ENCODE results near the gene KIAA0825.

Gene KIAA0825

DNA sequence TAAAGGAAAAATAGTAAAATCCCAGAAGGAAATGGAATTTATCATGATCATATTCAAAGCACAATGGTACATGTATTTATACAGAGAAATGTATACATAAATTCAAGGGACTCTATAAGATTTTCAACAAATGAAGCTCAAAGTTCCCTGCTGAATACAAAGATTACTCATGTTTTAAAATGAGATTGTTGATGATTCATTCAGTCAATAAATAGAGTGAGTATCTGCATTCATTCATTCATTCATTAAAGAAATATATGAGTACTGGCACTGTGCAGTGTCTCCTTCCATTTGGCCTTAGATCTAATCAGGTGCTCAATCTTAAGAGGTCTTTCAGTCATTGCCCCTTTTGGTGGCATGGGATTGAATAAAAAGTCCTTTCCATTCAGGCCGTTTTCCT, 310.0 kb downstream of the KIAA0825 start:
- DNase-seq (ENCODE audit: low read depth), result no peak

DNA sequence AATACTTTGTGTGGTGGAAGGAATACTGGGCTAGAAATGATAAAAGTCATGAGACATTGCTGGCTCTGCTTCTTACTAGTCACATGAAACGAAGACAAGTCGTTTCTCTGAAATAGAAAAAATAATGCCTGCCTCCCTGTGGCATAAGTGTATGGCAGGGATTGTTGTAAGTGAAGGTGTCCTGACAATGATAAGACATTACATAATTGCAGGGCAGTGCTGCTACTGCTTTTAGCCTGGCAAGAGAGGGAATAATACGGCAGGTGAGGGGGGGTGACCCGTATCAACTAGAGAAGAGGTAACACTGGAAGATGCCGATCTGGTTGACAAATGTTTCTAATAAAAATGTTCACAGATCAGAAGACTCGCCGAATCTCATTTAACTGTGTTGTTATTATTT, 314.3 kb downstream of the KIAA0825 start:
- no peak for DNase-seq (ENCODE audit: low read depth)

DNA sequence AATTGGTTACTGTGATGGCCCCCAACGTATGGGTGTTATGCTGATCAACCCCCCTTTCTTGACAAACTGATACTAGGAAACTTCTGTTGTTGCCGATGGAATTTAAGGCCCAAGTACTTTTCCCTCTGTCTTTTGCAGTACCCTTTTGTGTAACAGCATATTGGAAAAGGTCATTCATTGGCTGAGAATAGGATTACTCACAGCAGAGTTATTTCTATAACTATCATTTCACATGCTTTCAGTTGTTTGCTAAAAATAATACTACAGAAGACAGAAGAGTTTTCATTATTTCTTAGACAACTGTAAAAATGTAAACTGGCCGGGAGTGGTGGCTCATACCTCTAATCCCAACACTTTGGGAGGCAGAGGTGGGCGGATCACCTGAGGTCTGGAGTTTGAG, 329.5 kb downstream of the KIAA0825 start:
- DNase-seq (ENCODE audit: low read depth), result no peak

DNA sequence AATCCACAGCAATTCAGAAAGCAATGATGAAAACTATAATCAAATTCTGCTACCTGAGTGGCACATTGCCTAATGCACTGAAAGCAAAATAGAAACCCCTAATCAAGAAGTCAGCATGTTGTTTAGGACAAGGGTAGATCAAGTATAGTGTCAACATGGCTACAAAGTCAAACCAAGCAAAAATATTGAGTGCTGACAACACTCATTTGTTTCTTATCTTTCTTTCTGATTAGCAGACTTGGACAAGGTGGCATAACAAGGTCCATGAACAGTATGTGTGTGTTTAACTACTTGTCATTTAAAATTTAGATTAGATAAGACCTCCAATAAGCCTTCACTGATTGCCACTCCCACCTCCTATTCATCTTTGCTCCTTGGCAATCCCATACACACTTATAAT, 332.4 kb downstream of the KIAA0825 start:
- no peak for DNase-seq (ENCODE audit: low read depth)

GRCh38 chr5:94283093-94283492, 335.3 kb downstream of the KIAA0825 start:
- DNase-seq (ENCODE audit: low read depth), result no peak

- no peak for DNase-seq (ENCODE audit: low read depth)
Measured at GRCh38 chr5:94281236-94281801, 337.1 kb downstream of the KIAA0825 start.

GRCh38 chr5:94276751-94277150, 341.7 kb downstream of the KIAA0825 start:
- no peak for DNase-seq (ENCODE audit: low read depth)

GRCh38 chr5:94276048-94276447, 342.4 kb downstream of the KIAA0825 start:
- DNase-seq (ENCODE audit: low read depth), result no peak

DNA sequence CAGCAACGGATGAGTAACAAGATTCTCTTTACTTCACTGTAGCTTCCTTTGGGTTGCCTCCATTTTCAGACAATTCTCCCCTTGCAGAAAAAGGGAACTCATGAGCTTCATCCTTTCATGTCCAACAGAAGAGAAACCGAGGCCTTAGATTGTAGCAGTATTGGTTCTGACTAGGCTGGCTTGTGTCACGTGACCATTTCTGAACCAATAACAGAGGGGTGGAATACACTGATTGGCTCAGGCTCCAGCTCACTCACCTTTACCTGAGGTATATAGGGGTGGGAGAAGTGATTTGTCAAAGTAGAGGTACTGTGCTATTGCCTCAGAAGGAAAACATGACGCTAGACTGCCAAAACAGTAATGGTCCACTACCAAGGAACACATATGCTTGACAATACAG, 343.7 kb downstream of the KIAA0825 start:
- no peak for DNase-seq (ENCODE audit: low read depth)

- no peak for DNase-seq (ENCODE audit: low read depth)
Measured at GRCh38 chr5:94268226-94268625, 350.2 kb downstream of the KIAA0825 start.

GRCh38 chr5:94267350-94267899, 351.0 kb downstream of the KIAA0825 start:
- no peak for DNase-seq (ENCODE audit: low read depth)

GRCh38 chr5:94266170-94266569, 352.2 kb downstream of the KIAA0825 start:
- no peak for DNase-seq (ENCODE audit: low read depth)

DNA sequence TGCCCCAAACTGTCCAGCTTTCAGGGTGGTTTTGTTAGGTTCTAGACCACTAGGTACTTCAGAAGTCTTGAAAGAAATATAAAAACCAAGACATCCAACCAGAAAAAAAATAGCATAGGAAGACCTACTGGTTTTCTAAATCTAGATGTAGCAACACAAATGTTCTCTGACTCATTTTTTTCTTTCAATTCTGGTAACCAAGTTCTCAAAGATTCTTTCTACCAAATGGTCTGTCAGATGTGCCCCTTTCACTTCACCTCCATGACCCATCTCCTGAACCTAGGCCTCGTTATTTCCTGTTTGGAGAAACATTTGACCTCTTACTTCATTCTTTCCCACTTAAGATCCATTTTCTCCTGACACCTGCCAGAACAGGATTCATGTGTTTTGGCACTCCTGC, 355.3 kb downstream of the KIAA0825 start:
- DNase-seq (ENCODE audit: low read depth), result no peak

GRCh38 chr5:94260096-94260495, 358.3 kb downstream of the KIAA0825 start:
- no peak for DNase-seq (ENCODE audit: low read depth)

GRCh38 chr5:94254214-94254613, 364.2 kb downstream of the KIAA0825 start:
- no peak for DNase-seq (ENCODE audit: low read depth)

DNA sequence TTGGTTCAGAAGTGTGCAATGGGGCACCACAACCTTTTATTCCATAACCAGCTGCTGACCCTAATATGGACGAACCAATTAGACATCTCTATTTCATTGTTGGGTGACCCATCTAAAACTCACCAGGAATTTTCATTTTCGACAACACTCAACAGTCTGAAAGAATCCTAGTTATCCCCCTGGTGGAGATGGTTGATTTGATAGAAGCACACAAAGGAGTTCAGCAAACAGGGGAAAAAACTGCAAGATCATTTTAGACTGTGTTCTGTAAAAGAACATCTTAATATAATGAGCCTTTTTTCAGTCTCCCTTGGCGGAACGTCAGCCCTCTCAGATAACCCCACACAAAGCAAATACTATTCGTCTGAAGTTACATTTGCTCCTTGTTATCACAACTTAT, 367.4 kb downstream of the KIAA0825 start:
- DNase-seq (ENCODE audit: low read depth), result no peak

- DNase-seq (ENCODE audit: low read depth), result no peak
Measured at GRCh38 chr5:94249430-94249829, 369.0 kb downstream of the KIAA0825 start.

DNA sequence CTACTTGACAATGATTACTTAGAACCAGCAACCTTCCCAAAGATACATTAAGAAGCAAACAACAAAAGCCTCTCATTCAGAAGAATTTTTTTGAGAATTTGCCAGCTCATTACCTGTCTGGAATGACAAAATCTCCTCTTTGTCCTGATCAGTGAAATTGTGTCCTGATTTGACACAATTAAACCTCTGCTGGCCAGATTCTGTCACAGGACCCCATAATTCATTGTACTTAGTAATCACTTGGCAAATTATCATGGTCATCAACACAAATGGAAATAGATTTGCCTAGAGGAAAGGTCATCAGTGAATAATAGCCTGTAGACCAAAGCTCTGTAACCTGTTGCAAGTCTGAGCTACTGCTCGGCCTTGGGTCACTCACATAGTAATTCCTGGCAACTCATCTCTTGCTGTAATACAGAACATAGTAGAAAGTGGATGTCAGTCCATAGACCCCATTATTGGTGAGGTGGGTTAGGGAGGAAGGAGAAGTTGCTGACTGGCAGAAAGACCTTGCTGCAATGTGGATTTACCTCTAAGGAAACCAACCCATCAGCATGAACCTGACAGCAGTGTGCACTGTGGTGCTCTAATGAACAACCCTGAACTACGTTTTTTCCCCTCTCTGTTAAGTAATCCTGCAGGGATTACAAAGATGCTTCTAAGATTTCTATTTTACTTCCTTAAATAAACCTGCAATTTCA, 370.1 kb downstream of the KIAA0825 start:
- DNase-seq (ENCODE audit: low read depth), result no peak

- DNase-seq (ENCODE audit: low read depth), result no peak
Measured at GRCh38 chr5:94245608-94246007, 372.8 kb downstream of the KIAA0825 start.

DNA sequence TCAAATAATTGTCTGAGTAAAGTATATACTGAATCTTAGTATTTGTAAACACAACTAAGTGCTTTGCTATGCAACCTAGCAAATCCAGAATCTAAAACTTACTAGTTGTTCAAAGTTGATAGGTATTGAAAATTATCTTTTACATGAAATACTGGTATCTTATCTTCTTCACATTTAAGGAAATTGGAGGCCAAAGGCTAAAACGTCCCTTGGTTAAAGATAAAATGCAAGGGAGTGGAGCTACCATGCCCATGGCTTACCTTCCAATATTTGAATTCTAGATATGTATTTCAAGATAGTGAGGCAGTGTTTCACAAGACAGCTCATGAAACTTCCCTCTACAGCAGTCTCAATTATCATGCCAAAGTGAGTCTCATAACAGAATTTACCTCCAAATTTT, 373.5 kb downstream of the KIAA0825 start:
- no peak for DNase-seq (ENCODE audit: low read depth)

DNA sequence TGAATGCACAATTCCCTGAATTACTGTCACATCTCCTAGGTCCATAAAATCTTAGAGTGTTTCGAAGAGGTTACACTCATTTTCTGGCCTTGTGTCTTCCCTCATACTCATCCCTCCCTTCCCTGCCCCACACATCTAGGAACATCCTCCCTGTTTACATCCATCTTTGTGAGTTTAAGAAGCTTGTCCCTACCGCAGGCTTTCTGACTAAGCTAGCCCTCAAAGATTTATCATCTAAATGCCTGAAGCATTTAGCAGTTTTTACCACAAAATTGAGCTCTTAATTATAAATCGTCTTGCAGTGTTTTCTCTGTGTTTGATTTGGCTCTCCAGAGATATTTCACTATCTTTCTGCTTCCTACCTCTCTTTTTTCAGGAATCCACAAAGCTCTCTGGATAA, 374.8 kb downstream of the KIAA0825 start:
- no peak for DNase-seq (ENCODE audit: low read depth)

DNA sequence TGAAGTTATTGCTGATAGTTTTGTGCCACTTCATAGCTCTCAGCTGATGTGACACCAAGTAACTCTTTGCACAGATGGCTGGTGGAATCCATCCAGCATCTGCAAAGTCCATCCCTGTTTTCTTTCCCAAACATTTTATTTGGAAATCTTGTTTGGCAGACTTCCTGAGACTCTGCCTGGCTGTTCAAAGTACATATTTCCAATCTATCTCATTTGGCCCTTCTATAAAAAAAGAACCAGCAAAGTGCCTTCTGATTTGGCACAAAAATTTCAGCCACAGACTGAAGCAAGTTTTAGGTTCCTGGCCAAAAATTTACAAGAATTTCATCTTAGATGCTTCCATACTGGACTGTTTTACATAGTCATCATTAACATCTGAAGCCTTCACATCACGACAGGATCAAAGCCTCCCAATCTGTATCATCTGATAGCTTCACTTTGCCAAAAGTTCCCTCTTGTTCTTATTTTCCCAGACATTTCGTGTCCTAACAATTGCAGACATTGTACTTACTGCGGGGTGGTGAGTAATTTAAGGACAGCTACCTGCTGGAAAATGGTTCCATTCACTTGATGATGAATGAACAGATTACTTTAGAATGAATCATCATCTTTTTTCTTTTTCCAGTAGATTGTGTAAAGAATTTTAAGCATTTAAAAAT, 377.3 kb downstream of the KIAA0825 start:
- no peak for DNase-seq (ENCODE audit: low read depth)

DNA sequence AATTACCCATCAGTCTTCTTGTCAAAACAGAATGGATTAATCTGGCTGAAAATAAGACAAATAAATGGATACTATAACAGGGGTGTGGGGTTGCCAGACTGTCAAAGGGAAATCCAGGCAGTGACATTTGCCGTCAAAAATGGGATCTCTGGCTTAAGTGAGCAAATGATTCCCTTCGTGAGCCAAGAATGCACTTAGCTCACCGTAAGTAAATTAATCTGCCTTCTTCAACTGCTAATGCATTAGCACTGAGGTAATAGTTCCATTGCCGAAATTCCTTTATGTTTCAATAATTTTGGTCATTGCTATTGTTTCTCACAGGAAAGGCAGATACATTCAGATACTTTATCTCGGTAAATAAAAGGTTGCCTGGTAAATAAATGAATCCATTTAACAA, 377.8 kb downstream of the KIAA0825 start:
- no peak for DNase-seq (ENCODE audit: low read depth)
